AG04449 (cell line): Measurements from ENCODE around the gene LIPG.

Experiments used
- CTCF ChIA-PET: fragments of 350-600 bp; formaldehyde crosslinking; extraction: SDS; loops from one replicate; lab custom pipeline; 2021; ENCODE audit warnings: antibody characterized with exemption; lab: Yijun Ruan, JAX
- POLR2A ChIA-PET: fragments of 400-600, 350-600 bp; formaldehyde crosslinking; extraction: SDS; loops from one replicate; lab custom pipeline; 2020; ENCODE audit warnings: antibody characterized with exemption, inconsistent platforms; lab: Yijun Ruan, JAX
- DNase-seq: peaks from one replicate; pipeline ENCODE4 v3.0.0-alpha.2; 2010; ENCODE audit warnings: low read depth, low spot score
- H3K4me3 ChIP-seq: 2 replicates; pipeline ENCODE4 v1.5.1; 2011; ENCODE audit warnings: low read depth, mild to moderate bottlenecking, control low read depth, low read length
- CTCF ChIP-seq: IDR thresholded peaks from one replicate; pipeline ENCODE4 v1.5.1; 2011; ENCODE audit warnings: mild to moderate bottlenecking, moderate library complexity, low read length, control low read depth, inconsistent platforms; ENCODE audit not compliant: insufficient read depth; ENCODE audit errors: missing control alignments

Gene LIPG

GRCh38 chr18:49616618-49617328 is 54.9 kb downstream of the LIPG start:
- no peak overlapping the region for H3K4me3 ChIP-seq
- TF ChIP-seq CTCF = no peak
- no peak for DNase-seq
- ChIA-PET CTCF (interaction anchor here (1.4 kb wide), 1 partner anchor 242 kb away, joined by 4 read pairs; no protein-coding TSS in a partner anchor), POLR2A (no interaction called here)

- ChIA-PET POLR2A (no interaction called here), CTCF (interaction anchor here (1.4 kb wide), 1 partner anchor 241 kb away, joined by 4 read pairs; no protein-coding TSS in a partner anchor)
- no peak for TF ChIP-seq CTCF
- H3K4me3 ChIP-seq = no peak overlapping the region
- DNase-seq = no peak
Observed at GRCh38 chr18:49617329-49617695, 55.5 kb downstream of the LIPG start.

- no peak for DNase-seq
- POLR2A ChIA-PET = no interaction called here
- no peak overlapping the region for H3K4me3 ChIP-seq
- no peak for TF ChIP-seq CTCF
- CTCF ChIA-PET = interaction anchor here (1.4 kb wide), 1 partner anchor 241 kb away, joined by 4 read pairs; no protein-coding TSS in a partner anchor
Observed at GRCh38 chr18:49617865-49618264, 56.0 kb downstream of the LIPG start.

GRCh38 chr18:49618742-49619681 is 57.2 kb downstream of the LIPG start:
- ChIA-PET CTCF (interaction anchor here (1.1 kb wide), 1 partner anchor 9 kb away, joined by 3 read pairs; no protein-coding TSS in a partner anchor), POLR2A (no interaction called here)
- DNase-seq = no peak
- TF ChIP-seq CTCF = no peak
- H3K4me3 ChIP-seq = no peak overlapping the region

GRCh38 chr18:49619801-49620200 is 57.9 kb downstream of the LIPG start:
- ChIA-PET CTCF (interaction anchor here (0.6 to 1.1 kb wide), 2 partner anchors 10 to 16 kb away, joined by 3 read pairs; no protein-coding TSS in a partner anchor), POLR2A (no interaction called here)
- no peak overlapping the region for H3K4me3 ChIP-seq
- DNase-seq = no peak
- TF ChIP-seq CTCF = no peak

- DNase-seq = no peak
- no peak for TF ChIP-seq CTCF
- H3K4me3 ChIP-seq = no peak overlapping the region
- ChIA-PET CTCF (no interaction called here), POLR2A (no interaction called here)
Observed at GRCh38 chr18:49621301-49621700, 59.4 kb downstream of the LIPG start.
